GM21360 (cell line): ENCODE data around the gene ADAMTS2.
"Not testable (repeated sequence)": the region's sequence is repeated elsewhere in the genome, so short reads cannot be mapped to it uniquely, and the experiment has no call there.

Source experiments
- ATAC-seq: cut with Tn5 transposase; IDR thresholded peaks from one replicate; pipeline ENCODE4 v1.9.1; 2021; ENCODE audit warnings: mild to moderate bottlenecking, moderate library complexity; ENCODE audit not compliant: unreplicated experiment

ADAMTS2 gene

DNA sequence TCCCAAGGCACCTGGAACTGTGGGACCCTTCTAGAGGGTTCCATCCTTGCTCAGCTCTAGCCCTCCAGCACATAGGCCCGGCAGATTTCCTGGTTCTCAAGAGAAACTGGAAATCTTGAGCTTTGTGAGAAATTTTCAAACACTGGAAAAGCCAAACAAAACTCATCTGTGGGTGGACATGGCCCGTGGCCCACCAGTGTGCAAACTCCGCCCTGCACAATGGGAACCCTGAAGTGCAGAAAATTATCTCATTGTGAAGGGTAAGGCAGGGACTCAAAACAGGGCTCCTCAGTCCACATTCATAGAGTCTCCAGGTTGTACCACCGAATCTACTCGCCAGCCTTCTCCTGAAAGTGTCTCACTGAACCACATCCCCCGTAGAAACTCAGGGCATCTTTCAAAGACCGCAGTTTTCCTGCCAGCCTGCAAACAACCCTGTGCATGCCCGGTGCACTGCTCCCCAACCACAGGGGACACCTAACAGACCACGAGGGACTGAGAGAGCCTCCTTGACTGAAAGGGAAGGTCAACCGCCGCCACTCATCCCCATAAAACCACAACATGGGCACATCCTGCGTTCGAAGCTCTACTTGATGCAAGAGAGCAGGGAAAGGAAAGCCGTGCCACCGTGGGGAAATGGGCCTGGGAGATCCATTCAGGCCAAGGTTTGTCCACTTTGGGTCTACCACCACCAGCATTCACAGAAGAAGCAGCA, 18.1 kb downstream of the ADAMTS2 start:
- no peak for ATAC-seq

DNA sequence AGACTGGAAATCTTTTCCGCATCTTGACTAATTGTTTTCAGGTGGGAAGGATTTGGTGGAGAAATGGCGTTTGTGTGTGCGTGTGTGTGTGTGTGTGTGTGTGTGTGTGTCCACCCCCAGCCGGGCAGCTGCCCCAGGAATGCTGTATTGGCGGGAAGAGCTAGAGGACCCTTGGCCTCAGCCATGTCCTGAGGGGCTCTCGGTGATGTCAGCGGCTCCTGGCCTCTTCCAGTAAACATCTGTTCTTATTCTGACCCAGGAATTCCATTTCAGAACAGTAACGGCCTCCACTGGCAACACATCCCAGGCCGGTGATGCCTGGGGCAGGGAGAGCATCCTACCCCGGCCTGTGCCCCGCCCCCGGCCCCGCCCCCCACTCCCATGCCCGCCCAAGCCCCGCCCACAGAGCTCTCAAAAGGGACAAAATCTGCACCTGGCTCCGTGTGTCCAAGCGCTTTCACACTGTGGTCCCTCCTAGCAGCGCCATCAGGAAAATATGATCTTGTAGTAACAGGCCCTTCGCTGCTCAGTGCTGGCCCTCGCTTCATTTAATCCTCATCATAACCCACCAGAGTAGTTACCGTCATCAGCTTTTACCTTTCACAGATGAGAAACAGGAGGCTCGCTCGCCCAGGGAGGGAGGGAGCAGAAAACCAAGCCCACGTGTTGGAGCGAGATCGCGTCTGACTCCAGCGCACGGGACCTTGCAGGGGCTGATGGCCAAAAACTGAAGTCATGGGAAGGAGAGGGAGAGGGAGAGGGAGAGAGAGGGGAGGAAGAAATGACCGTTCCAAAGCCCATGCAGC, 18.9 kb downstream of the ADAMTS2 start:
- ATAC-seq: no peak

DNA sequence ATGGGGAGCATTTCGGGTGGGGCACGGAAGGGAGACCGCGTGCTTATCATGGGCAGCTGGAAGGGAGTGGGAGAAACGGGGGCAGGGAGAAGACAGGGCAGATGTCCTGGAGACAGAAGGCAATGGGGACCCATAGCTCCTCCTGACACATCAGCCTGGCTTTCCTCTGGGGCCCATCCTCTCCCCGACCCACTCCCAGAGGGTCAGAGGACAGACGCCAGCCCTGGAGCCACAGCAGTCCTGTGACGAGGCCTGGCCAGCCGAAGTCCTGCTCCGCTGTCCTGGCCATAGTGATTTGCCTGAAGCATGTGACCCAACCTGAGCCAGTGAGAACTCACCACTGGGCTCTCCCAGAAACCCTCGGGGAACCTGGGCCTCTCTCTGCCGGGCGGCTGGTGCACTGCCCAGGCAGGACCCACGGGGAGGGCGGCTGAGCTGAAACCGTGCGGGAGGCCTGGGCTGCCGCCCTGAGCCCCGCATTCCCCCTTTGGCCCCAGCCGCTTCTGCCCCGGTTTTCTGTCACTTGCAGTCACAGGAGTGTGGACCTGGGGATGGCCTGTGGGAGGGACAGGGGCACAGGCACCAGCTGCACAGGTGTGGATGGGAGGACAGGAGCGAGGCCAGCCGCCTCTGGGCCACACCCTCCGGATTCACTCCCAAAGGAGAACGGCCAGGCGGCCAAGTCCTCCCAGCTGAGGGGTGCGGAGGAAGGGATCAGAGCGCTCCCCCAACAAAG, 19.8 kb downstream of the ADAMTS2 start:
- ATAC-seq: no peak

DNA sequence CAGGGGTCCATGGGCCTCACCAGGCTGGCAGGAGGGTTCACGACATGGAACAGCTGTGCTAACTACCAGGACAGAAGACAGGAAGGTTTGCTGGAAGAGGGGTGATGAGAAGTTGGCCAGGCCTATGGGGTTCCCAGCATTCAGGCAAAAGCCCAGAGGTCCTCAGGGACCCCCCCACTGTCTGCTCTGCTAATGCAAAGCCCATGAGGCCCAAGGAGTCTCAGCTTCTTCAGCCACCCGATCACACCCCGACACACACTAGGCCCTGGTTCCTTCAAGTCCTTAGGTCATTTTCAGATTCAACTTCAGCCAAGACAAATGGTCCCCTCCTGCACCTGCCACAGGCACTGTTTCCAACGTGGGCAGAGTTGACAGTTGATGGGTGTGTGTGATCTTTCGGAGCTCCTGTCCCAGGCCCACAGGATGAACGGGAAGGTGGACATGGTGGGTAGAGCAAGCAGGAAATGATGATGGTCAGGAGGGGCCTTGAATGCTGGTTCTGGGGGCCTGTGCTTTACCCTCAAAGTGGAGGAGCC, 20.4 kb downstream of the ADAMTS2 start:
- no peak for ATAC-seq

DNA sequence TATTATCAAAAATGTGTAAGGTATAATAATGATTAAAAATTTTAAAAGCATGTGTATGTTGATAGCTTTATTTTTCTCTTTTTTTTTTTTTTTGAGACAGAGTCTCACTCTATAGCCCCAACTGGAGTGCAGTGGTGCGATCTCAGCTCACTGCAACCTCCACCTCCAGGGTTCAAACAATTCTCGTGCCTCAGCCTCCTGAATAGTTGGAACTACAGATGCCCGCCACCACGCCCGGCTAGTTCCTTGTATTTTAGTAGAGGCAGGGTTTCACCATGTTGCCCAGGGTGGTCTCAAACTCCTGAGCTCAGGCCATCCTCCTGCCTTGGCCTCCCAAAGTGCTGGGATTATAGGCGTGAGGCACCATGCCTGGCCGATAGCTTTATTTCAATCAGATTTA, 20.9 kb downstream of the ADAMTS2 start:
- ATAC-seq: not testable (repeated sequence)

DNA sequence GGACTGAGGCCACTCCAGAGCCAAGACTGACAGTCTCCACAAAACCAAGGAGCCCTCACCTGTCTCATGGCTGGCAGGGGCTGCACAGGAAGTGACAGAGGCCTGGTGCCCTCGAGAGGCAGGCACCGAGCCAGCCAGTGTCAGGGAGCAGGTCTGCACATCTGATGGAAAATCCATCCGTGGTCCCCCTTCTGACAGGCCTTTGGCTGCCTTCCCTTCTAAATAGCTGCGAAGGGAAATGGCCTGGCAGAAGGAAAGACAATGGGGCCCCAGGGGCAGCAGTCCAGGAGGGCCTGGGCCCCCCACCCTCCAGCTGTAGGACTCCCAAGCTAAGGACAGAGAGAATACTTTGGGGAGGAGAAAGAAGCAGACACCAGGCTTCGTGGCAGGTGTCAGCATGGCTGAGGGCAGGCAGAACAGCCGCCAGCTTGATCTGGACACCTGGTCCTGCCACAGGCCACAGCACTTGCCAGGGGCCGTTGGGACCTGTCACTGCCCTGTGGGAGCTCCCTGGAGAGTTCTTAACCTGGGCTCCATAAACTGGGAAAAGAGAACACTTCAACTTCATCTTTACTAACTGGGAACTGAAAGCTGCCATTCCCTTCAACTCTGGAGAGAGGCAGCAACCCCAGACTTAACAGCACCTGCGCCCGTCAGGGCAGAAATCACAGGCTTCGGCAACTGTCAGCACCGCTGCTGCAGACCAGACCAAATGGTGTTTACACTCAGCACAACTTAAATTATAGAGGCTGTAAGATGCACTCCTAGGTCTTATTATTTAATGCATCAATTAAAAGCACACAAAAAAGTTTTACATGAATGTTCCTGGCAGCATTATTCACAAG, 22.0 kb downstream of the ADAMTS2 start:
- ATAC-seq: no peak

DNA sequence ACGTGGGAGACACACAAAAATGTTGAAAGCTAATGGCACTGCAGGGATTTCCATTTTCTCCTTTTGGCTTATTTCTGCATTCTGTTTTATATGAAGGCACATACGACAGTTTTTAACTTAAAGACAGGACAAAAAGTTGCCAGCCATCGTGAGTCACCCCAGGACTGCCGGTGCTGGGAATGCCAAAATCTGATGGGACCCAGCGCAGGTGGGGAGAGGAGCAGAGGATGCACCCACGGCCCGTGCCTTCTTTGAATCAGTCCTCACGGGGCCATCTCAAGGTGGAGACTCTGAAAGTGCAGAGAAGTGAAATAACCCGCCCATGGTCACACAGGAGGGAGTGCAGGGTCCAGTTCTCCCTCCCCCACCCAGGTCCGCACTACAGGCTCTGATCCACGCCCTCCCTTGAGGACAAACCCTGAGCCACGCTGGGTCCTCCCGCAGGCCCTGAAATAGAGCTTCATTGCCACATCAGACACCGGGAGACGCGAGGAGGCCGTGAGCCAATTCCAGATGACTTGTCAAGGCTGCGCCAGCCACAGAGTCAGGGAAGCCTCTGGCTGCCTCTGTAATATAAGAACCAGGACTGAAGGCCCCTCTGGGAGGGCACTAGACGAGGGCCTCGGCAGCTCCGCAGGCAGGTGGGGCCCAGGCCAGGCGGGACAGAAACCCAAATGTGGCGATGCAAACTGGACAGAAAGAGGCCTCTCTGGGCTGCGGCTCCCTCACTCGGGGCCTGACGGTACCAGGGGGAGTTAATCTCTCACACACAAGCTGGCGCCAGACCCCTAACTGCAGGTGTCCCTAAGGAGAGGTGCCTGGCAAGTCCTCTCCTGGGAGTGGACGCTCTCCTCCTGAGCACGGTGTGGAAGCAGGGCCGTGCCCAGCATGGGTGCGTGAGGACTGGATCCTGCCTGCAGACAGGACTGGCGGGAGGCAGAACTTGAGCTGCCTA, 22.9 kb downstream of the ADAMTS2 start:
- ATAC-seq: no peak

DNA sequence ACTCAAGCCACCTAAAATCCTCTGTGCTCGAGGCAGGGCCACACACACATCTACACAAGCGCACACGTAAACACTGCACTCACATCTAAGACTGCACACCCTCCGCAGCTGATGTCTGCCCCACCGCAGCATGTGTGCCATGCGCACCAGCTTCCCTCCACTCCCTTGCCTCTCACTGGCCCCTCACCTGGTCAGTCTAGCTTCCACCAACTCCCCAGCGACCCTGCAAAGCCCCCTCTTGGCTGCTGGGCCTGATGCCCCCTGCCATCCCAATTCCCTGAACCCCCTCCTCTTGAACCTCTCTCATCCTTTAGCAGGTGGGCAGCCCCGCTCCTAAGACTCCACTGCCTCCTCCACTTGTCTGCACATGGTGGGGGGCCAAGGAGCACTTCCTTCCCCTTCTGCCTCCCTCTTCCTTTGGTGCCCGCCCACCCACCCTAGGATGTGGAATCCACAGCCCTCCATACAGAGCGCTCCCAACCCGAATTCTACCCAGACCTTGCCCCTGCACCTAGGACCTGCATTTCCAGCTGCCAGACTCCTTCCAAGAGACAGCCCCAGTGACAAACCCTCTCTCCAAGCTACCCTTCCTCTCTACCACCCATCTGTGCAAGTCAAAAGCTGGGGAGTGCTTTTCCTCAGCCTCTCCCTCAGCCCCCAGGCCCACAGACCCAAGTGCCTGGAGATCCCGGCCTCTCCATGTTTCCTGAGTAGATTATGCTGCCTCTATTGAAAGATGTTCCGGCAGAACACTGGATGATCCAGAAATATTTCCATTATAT, 23.9 kb downstream of the ADAMTS2 start:
- no peak for ATAC-seq

DNA sequence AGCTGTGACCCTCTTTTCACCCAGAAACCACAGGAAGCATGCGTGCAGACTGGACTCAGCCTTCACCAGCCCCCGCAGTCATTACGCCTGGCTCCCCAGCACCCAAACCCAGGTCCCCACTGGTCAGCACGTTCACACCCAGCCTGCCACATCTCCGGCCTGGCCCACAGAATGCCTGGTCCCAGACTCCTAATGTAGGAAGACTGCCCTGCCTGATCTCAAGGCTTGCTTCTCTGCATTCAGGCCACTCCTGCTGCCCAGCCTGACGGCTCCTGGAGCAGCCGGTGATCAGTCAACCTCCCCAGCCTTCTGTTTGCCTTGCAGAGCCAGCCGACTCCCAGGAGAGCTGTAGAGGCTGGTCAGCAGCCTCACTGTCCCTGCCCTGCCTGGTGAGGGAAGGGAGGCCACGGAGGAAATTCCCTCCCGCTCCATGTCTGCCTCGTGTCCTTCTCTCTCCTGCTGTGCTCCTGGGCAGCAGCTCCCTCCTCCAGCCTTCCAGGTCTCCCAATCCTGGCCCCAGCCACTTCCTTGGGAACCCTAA, 25.4 kb downstream of the ADAMTS2 start:
- no peak for ATAC-seq

DNA sequence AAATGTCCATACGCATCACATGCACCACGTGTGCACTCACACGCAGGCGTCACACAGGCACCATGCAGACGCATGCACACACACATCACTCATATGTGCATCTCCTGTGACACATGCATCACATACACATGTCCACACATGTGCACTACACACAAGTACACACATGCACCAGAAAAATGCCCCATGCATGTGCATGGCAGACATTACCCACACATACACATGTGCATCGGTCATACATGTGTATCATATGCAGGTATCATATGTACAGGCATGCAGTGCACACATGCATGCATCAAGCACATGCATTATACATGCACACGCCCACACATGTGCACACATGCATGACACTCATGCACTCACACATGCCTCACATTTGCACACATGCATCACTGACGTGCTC, 26.1 kb downstream of the ADAMTS2 start:
- no peak for ATAC-seq

DNA sequence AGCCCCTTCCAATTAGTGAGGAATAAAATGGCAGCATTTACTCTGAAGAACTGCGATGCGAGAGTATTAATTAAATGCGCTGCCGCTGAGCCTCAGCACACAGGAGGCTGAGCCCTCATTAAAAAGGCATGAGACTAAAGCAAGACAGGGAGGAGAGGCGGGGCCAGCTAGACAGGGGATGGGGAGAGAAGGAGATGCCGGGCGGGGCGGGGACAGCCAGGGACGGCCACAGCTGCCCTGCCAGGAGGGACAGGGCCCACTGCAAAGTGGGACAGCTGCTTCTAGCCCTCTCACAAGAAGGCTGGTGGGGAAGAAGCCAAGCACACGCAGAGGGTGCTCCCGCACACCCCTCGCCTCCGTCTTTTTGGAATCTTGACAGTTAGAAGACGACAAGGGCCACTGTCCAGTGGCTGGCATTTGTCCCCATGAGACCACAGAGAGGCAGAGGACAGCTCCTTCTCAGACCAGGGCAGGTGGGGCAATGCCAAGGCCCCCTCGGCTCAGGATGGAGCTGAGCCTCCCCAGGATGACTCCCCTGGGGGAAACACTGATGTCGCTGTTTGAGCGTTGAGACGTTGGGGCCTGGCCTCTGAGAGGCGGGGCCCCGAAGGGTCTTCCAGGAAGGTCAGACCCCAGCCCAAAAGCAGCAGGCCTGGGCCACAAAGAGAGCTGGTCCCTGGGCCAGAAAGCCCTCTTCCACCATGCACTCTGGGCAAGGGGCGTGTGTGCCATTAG, 26.9 kb downstream of the ADAMTS2 start:
- ATAC-seq: no peak

DNA sequence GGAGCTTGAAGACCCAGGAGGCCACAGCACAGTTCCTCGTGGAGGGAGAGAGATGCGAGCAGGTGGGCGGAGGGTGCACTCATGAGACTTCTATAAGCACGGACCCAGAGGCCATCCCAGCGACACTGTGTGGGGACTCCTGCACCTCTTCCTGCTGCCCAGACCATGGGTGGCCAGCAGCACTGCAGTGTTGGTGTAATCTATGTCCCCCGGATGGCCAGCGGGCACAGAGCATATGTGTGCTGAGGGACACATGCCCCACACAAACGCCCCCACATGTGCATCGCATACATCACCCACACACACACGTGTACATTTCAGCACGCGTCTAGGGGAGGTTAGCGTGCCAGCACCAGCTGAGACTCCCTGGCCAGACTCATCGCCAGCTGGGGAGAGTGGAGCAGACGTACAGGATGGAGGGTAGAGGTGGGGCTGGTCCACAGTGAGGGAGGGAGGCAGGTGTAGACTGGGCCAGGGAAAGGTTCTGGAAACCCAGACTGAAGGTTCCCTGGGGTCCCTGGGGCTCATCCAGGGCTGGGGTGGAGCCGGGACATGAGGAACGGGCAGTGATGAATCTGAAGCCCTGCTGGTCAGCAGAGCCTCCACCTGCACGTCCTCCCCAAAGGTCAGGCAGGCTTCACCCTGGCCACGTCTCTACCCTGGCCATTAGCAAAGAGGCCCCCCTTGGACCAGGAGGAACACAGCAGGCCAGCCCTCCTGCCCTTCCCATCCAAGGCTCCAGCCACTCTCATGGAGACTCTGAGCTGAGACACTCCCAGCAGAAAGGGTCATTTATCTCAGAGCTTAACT, 27.6 kb downstream of the ADAMTS2 start:
- ATAC-seq: no peak

DNA sequence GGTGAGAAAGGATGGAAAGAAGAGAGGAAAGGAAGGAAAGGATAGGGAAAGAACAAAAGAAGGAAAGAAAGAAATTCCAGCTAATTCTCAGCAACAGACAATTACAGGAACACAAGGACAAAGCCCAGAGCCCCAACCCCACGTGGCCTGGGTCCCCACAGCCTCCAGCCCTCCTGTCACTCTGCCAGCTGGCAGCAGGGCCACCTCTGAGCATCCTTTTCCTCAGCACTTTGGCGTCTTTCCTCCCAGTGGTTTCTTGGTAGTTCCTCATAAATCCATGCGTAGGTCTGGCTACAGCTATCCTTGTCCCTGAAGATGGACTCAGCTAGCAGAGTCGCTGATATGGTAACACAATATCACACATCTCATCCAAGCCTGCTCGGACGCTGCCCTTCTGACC, 28.3 kb downstream of the ADAMTS2 start:
- ATAC-seq: no peak

DNA sequence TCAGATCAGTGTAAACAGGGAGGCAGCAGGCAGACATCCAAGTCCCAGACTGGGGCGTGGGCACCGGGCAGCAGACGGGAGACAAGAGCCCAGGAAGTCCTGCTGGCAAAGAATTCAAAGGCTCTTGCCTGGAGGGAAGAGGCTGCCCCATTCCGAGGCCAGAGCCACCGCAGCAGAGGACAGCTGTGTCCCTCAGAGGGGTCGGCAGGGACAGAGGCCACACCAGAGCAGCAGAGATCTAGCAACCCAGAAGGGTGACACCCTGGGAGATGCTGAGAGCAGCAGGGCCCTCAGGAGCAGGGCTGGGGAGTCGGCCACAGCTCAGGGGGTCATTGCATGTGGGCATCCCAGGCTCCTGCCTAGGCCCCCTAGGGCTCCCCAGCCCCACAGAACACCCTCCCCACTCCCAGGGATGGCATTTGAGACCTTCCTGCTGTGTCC, 29.1 kb downstream of the ADAMTS2 start:
- ATAC-seq: no peak

DNA sequence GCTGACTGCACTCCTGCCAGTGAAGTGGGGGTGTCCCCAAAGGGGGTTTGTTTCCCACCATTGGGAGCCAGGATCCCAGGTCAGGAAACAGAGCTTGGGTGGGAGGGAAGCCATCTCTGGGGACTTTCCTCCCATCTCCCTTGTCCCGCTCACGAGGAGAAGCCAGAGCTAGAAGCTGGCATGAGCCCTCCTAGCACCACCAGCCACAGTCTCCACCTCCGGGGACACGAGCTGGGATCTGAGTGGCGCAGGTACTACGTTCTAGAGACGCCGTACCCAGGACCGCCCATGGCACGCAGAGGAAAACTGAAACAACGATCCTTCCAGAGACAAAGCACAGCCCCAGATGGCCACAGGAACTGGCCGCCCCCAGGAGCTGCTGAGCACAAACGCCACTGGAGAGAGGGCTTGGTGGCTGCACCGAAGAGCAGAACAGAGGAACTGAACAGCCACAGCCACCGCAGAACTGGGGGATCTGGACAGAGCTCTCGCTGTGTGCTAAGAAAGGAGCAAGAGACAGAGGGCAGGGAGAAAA, 29.8 kb downstream of the ADAMTS2 start:
- ATAC-seq: no peak

DNA sequence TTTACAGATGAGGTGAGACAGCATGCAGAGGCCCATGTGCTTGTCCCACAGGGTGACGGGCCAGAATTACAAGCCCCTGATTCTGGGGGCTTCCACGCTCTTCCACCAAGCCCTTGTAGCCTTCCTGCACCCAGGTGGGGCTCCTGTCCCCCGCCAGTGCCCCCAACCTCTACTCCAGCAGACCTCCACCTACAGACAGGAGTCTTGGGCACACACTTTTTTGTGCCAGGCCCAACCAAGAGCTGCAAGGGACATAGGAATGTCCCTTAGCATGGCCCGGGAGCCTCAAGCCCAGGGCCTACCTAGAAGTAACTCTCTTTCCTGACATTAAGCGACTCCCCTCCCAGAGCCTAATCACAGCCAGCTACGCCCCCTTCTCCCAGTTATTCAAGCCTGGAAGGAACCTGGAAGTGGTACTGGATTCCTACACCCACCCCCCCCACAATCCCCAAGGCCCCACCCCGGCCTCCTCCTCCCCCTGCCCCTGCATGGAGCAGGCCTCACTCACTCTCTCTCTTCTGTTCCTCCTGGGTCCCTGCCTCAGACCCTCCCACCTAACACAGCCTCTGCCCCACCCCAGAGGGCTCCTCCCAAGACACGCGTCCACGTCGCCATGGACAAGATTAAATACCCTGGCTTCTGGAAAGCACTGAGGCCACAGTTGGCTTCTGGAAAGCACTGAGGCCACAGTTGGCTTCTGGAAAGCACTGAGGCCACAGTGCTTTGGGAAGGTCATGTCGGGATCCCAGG, 30.5 kb downstream of the ADAMTS2 start:
- no peak for ATAC-seq
